ENCODE data around the gene TP73.

TP73 gene

DNA sequence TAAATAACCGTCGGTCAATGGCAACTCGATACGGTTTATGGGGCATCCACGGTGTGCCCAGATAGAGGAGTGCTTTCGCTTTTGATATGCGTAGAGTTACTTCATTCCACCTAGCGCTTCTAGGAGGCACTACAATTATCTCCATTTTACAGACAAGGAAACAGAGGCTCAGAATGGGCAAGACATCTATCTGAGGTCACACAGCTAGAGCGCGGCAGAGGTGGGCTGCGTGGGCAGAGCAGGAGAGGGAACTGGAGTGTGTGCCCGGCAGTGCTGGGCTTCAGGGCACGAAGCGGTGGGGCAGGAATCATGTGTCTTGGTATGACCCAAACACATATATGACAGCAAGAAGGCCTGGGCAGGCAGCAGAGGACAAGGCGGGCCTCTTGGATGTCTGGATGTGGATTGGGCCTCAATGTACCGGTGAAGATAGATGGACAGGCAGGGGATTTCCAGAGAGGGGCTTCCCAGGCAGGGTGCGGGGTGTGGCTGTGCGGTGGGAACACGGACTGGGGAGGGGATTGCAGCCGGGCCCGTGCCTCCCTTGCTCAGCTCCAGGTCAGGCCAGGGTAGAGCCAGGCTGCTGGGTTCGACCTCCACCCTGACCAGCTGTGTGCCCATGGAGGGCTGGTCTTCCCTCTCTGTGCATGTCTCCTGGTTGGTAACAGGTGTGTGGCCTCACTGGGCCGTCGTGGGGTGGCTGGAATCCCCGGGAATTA is 21.2 kb downstream of the TP73 start:
- no peak for DNase-seq (ENCODE audit: low read depth)

DNA sequence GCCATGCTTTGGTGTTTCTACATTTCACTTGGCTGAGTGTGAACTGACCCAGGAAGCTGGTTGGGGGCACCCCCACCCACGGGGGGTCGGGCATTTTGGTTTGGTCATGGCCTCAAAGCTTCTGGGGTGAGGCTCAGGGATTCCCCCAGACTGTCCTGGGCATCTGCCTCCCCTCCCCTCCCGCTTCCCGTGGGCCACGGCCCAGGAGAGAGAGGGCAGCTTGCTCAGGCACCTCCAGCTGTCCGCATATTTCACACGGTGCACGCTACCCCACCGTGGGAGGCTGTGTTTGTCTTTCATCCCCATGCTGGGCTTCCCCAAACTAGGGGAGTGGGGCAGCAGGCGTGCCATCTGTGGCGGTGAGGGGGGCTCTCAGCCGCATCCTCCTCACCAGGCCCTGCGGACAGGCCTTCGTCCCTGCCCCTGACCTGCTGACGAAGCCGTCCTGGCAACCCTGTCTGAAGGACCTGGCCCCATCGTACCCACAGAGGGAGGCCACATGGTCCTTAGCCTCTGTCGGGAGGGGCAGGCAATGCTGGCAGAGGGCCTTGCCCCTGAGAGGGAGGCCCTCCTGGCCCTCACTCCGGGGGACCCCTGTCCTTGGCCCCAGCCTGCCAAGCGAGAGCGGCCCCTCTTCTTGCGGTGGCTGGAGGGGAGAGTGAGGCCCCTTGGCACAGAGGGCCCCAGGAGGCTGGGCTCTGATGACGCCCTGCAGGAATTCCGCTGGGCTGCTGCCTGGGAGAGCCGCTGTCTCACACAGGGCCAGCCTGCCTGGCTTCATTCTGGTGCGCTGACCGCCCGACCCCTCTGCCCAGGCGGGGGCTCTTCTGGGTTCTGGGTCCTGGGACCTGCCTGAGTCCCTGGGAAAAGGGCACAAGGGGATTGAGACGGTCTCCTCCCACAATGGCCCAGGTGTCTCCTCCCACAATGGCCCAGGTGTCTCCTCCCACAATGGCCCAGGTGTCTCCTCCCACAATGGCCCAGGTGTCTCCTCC is 22.1 kb downstream of the TP73 start:
- no peak for DNase-seq (ENCODE audit: low read depth)

DNA sequence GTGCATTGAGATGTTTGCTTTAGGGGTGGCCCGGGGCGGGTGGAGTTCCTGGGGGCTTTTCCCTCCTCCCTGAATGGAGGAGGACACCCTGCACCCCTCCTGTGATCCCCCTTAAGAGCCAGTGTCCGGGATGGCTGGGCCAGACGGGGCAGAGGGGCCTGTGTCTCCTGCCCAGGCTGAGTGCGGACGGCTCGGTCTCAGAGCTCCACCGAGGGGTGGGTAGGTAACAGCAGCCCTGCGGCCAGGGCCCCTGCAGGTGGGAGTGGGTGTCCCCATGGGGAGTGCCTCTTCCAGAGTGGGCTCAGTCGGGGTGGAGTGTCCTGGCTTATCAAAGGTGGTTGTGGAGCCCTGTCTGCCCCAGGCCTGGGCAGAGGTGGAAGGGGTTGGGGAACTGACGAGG is 23.1 kb downstream of the TP73 start:
- no peak for DNase-seq (ENCODE audit: low read depth)

DNA sequence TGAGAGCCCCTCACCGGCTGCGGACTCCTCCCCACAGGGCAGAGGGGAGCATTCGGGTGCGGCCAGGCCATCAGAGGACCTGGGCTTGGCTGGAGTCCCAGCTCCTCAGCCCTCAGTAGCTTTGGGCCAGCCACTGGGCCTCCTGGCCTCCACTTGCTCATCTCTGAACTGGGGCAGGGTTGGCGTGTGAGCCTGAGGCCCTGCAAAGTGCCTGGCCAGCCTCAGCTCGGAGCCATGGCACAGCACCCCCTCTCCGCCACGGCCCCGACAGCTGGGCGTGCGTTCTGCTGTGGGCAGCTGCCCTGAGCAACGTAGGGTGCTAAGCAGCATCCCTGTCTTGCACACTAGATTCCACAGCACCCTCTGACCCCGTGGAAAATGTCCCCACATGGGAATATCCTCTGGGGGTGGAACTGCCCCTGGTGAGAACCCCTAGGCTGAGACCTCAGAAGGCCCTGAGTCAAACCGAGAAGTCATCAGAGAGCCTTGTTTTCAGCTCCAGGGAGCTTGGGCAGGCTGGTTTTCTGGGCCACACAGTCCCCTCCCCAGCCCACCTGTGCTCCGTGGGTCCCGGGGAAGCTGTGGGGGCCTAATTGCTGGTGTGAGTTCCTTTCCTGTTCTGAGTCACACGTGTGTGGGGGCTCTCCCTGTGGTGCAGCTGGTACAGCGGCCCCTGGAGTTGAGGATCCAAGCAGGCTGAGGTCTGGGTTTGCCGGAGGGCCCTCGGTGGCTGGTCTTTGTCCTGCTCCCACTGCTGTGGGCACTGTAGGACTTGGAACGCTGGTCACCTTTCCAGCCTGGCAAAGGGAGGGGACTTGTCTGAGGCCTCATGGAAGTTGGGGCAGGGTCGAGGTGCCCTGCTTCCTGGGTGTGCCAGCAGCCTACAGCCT is 24.5 kb downstream of the TP73 start:
- no peak for DNase-seq (ENCODE audit: low read depth)

DNA sequence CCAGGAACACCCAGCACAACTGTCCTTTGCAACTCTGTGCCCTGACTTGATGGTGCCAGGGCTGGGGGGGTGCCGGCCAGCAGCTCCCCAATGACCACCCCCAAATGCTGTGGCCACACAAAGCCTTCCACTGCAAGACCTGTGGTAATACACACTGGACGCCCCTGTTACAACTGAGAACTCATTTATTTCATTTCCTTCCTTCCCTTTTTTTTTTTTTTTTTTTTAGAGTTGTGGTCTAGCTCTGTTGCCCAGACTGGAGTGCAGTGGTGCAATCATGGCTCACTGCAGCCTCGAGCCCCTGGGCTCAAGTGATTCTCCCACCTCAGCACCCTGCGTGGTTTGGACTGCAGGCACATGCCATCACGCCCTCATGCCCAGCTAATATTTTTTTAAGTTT is 25.2 kb downstream of the TP73 start:
- DNase-seq (ENCODE audit: low read depth): no peak

DNA sequence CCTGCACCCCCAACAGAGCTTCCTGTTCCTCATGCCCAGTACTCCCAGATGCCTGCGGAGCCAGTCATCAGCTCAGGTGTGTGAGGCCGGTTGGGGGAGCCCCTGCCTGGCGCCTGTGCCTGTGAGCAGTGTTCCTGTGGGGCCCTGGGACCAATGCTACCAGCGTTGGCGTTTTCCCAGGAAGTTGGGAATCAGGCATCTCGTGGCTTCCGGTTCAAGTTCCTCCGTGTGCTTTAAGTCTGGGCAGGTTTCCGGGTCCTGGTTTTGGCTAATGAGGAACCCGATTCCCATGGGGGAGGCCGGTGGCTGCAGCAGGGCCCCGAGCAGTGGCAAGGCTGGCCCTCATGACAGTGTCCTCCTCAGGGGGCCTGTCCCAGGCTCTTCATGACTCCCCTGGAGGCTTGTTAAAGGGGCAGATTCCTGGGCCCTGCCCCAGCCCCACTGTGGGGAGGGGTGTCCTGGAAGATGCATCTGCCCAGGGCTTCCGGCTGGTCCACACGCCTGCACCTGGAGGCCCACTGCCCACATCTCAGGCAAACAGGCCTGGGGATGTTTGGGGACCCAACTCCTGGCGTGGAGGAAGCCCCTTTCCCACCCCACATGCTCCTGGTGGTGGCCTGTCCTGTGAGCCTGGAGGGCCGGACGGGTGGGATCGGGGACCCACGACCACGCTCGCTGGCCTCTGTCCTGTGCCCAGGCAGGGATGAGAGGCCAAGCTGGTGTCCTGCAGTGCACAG is 26.2 kb downstream of the TP73 start:
- DNase-seq (ENCODE audit: low read depth): no peak

DNA sequence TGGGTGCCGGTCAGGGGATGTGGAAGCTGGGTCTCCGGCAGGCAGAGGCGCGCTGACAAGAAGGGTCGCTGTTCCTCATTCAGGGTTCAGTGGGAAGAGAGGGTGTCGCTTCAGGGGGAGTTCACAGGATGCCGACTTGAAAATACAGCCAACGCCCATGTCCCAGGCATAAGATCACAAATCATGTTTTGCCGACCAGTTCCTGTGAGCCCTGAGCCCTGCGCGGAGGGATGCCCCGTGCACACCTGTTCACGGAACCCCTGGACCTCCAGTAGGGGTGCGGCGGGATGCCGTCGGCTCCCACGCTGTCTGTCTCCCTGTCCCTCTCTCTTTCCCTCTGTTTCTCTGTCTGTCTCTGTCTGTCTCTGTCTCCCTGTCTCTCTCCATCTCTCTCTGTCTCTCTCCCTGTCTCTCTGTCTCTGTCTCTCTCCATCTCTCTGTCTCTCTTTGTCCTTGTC is 26.8 kb downstream of the TP73 start:
- DNase-seq (ENCODE audit: low read depth): no peak

DNA sequence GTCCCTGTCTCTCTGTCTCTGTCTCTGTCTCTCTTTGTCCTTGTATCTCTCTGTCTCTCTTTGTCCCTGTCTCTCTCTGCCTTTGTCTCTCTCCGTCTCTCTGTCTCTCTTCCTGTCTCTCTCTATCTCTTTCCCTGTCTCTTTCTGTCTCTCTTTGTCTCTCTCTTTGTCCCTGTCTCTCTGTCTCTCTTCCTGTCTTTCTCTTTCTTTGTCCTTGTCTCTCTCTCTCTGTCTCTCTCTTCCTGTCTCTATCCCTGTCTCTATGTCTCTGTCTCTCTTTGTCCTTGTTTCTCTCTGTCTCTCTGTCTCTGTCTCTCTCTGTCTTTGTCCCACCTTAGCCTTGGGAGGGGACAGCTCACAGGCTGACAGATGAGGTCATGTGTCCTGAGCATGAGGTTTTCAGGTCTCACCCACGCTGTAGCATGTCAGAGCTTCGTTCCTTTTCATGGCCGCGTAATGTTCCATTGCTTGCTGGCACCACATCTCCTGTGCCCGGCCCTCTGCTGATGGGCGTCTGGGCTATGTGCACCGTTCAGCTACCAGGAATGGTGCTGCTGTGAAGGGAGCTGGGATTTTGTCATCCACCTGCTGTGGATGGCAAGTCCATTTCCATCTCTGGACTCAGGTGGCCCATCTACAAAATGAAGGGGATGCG is 27.6 kb downstream of the TP73 start:
- DNase-seq (ENCODE audit: low read depth): no peak

DNA sequence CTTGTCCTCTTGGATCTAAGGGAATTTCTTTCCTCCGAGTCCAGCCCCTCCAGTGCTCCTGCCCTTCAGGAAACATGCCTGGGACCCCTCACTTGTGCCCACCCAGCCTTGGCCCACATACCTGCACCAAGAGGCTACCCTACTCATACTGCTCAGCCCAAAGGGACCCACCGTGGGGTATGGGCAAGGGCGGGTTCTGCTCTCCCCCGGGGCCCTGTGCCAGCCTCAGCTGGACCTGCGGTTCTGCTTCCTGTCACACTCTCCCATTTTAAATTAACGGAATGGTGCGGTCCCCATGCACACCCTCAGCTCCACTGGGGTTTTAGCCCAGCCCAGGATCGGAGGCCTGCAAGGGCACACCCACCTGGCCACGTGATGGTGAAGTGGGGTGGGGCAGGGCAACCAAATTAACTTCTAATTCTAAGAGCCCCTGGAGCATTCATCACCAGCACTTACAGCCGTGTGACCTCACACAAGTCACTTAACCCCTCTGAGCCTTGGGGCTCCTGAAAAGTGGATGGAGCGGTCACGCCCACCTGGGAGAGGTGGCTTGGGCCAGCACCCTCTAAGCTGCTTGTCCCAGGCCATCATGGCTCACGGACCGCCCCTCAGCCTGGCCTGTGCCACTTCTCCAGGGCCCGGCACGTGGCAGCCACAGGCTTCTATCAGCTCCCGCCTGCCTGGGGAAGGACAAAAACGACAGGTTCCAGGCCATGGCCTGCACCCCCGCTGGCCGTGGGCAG is 28.3 kb downstream of the TP73 start:
- DNase-seq (ENCODE audit: low read depth): no peak

DNA sequence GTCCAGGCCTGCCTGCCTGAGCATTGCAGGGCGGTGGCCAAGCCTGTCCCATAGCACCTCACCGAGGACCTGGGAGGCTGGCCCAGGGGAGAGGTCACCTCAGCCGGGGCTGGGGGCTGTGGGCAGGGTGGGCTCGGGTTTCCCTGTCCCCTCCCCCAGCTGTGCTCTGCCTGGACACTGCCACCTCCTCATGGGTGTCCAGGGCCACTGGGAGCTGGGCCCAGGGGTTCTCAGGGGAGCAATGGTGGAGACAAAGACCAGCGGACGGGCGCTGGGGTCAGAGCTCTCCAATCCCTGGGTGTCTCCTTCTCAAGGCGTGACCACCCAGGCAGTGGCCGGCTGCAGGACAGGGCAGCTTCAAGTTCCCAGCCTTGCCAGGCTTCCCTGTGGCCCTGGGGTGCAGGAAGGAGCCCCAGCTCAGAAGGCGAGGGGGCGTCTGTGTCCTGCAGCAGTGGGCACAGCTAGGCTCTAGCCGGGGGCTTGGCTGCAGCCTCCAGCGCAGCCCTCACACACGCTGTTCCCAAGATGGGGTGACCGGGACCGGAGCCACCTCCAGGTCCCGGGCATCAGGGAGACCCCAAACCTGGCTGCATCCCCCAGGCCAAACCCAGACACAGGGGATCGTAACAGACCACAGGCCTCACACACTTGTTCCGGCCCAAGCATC is 29.0 kb downstream of the TP73 start:
- DNase-seq (ENCODE audit: low read depth): no peak

DNA sequence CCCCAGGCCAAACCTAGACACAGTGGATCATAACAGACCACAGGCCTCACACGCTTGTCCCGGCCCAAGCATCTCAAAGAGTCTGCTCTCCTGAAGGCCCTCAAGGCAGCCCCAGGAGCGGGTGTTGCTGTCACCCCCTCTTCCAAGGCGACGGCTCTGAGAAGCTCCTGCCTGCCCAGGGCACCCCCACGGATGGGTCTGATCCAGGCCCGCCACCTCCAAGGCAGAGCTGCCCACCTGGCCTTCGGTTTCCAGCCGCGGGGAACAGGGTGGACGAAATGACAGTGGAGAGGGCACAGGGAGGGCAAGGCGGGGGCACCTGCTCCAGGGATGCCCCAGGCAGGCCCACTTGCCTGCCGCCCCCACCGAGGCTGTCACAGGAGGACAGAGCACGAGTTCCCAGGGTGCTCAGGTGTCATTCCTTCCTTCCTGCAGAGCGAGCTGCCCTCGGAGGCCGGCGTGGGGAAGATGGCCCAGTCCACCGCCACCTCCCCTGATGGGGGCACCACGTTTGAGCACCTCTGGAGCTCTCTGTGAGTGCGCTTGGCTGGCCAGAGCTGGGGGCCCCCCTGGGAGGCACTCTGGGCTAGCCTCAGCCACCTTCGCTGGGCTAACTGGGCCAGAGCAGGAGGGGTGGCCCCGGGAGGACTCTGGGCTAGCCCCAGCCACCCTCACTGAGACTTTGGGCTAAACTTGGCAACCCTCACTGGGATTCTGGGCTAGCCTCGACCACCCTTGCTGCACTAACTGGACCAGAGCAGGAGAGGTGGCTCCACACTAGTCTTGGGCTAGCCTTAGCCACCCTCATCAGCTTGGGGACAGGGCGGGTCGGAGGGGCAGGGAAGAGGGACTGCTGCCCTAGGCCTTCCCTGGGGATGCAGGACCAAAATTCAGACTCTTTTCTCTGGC is 29.8 kb downstream of the TP73 start:
- DNase-seq (ENCODE audit: low read depth): no peak

DNA sequence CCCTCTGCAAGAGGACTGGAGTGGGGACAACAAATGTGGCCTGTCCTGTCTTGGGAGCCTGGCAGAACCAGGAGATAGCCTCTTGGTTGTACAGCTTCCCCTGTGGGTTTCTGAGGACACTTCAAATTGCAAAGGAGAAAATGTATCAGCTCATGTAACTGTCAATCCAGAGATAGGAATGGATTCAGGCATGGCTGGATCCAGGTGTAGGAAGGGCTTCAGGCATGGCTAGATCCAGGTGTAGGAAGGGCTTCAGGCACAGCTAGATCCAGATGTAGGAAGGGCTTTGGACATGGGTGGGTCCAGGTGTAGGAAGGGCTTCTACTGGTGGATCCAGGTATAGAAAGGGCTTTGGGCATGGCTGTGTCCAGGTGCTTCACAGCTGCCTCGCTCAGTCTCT is 30.9 kb downstream of the TP73 start:
- DNase-seq (ENCODE audit: low read depth): no peak

DNA sequence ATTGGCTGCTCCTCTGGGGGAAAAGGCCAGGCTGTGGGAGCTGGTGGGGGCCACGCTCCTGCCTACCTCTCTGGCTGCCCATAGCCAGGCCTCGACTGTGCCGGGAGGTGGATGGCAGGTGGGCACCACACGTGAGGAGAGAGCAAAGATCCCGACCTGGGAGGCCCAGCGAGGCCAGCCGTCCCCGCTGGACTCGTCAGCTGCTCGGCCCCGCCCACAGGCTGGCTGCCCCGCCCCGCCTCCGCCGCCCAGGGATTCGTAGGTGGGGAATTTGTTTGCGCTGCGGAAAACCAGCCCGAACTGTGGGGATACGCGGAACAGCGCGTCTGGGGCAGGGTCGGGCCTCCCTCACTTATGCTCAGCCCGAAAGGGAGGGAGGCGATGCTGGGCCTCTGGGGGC is 31.7 kb downstream of the TP73 start:
- DNase-seq (ENCODE audit: low read depth): no peak

DNA sequence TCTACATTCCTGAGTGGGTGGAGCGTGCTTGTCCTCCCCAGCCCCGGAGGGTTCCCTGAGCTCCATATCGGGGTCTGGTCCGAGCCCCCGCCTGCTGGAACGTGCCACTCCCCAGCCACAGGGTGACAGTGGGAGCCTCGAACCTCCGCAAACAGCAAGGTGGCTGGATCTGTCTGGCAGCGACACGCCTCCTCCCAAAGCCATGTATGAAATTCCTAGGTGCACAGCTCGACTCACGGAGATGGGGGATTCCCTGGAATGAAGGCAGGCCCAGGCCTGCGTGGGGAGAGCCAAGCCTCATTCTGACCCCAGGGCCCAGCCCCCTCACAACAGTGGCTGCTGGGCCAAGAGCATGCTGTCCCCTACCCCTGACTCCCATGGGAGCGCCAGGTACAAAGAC is 32.9 kb downstream of the TP73 start:
- no peak for DNase-seq (ENCODE audit: low read depth)

DNA sequence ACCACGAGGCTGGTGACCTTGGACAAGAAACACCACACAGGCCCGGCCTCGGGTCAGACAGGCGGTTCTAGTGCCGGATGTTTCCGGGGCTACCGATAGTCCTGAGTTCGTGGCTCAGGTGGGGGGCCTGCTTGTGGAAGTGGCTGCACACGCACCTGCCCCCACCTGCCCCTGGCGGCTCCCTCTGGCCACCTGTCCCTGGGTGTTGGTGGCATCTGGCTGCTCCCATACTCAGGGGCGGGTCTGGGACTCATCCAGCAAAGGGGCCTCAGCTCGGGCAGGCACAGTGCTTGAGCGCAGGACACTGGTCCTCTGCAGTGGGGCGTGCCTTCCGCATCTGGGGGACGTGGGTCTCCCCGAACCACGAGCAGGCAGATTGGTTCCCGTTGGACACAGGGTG is 33.6 kb downstream of the TP73 start:
- DNase-seq (ENCODE audit: low read depth): no peak

DNA sequence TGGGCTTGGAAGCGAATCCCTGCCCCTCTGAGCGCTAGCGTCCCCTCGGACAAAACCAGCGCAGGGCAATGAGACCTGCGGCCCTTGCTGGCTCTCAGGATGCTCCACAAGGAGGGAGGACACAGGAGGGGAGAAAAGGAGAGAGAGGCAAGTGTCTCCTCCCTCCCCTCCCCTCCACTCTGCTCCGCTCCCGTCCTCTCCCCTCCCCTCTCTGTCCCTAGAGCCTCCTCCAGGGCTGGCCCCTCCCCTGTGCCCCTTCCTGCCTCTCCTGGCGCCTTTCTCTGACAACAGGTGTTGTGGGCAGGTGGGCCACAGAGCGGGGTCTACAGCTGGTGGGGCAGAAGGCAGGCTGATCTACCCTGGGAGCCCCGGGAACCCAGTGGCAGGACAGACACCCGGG is 35.2 kb downstream of the TP73 start:
- no peak for DNase-seq (ENCODE audit: low read depth)

DNA sequence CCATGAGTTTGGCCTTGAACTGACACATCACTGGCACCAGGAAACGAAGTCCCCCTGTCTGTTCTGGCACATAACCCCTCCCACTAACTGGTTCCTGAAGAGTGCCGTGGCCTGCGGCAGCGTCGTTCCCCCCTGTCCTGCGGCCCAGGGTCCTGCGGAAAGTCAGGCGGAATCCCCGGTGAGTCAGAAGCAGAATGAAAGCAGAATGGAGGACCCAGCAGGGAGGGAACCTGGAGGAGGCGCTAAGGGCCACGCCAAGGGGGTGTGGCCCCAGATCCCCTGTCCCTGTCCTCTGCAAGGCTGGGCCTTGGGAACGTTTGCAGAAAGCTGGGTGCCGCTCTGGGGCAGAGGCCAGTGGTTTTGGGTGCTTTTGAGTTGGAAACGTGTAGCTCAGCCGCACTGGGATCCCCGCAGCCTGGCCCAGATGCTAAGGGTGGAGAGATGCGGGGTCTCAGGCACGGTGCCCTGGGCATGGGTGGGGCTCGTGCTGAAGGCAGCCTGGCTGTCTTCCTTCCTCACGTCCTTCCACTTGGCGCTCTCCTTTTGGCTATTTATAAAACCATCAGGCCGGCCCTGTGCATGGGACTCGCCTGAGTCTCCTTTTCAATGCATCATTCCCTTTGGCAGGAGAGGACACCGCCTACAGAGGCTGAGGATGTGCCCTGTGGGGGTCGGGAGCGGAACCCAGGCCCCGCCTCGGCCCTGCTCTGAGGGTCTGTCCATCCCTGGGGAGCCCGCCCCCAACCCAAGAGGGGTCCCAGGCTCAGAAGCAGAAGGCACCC is 36.2 kb downstream of the TP73 start:
- no peak for DNase-seq (ENCODE audit: low read depth)

All from HS-5 (cell line).